GM21723 (cell line): ENCODE results near the gene MLLT3.
A peak's percentile ranks its signal among the peaks of the same experiment; 100 is the strongest.

Experiments
- ATAC-seq: cut with Tn5 transposase; IDR thresholded peaks from one replicate; pipeline ENCODE4 v1.9.1; 2021; ENCODE audit warnings: mild to moderate bottlenecking, moderate library complexity; ENCODE audit not compliant: unreplicated experiment

MLLT3 gene

DNA sequence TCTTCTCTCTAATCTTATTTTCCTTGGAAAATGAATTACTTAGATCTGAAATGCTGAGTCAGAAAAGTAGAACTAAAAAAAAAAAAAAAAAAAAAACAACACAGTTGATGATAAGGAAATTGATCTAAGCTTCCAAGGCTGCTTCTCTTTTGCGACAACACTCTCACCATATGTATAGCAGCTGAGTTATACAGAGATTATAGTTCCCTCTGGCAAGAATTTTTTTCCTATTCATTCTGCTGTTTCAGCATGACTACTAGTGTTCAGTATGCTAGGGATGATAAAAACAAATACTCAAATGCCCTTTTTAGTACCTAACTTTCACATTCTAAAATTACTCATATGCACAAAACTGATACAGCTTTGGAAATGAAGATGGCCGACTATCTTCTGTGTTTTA, 267.3 kb downstream of the MLLT3 start:
- ATAC-seq: no peak

- ATAC-seq: no peak
Measured at GRCh38 chr9:20353931-20354652, 268.2 kb downstream of the MLLT3 start.

DNA sequence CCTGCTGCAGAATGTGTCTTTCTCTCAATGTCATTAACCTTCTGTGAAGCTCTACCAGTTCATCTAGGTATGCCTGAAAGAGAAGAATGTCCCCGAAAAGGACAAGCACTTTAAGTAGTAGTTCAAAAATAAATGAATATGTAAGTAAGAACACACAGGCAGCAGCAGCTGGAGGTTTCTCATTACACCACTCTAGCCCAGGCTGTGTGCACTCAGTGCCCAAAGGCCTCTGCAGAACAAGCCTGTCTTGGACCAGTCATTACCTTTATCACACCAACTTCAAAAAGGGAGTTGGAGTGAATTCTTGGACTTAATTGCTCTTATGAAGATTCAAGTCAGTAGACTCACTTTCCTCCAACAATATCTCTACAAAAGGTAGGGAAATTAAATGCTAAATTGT, 268.8 kb downstream of the MLLT3 start:
- no peak for ATAC-seq

- no peak for ATAC-seq
Measured at GRCh38 chr9:20352591-20352990, 269.7 kb downstream of the MLLT3 start.

- no peak for ATAC-seq
Measured at GRCh38 chr9:20351715-20352114, 270.6 kb downstream of the MLLT3 start.

GRCh38 chr9:20349568-20349967, 272.7 kb downstream of the MLLT3 start:
- no peak for ATAC-seq

DNA sequence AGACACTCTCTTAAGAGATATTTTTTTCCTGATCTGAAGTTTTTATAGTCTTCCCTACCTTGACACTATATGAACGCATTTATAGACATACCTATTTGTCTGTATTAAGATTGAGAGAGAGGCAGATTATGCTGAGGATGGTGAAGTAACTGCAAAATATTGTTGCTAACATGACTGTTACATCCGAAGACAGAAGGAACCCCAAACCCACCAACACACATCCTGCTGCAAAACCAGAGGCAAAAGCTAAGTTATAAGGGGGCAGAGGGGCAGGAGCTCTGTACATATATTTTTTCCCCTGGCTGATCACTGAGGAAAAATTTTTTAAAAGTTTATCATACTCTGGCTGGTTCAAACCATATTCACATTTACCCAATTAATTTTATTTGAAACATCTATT, 279.0 kb downstream of the MLLT3 start:
- no peak for ATAC-seq

DNA sequence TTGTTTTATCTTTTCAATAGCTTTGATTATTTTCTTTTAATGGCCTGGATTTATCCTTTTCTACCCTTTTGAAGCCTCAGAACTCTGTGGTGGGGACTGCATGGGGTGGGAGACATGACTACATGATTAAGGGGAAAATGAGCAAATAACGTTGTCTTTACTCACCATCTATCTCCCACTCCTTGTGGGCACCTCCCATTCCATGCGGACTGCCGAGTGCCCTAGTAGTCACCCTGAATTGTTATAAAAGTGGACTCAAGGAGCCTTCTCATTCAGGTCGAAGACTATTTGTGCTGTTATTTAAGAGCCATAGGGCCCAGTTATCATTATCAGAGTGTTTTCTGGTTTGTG, 281.8 kb downstream of the MLLT3 start:
- ATAC-seq: no peak

- ATAC-seq: no peak
Measured at GRCh38 chr9:20335668-20336332, 286.5 kb downstream of the MLLT3 start.

DNA sequence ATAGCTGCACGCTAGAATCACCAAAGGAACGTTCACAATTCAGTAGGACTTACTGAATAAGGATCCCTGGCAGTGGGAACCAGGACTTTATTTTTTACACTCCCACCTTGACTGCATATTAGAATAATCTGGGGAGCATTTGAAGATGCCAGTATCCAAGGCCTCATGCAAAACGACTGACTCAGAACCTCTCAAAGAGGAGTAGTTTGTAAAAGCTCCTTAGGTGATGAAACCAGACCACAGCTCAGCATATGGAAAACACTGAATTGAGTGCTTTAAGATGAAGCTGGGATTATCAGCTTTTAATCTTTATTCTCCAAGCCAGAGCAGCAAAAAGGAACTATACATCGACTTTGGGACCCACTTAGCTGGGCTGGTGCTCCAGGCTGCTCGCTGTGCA, 288.3 kb downstream of the MLLT3 start:
- ATAC-seq: no peak

GRCh38 chr9:20331095-20331685, 291.1 kb downstream of the MLLT3 start:
- peak; percentile 78 for ATAC-seq

GRCh38 chr9:20330688-20331087, 291.6 kb downstream of the MLLT3 start:
- ATAC-seq: no peak

- no peak for ATAC-seq
Measured at GRCh38 chr9:20326516-20326915, 295.8 kb downstream of the MLLT3 start.

GRCh38 chr9:20325008-20325407, 297.3 kb downstream of the MLLT3 start:
- no peak for ATAC-seq

DNA sequence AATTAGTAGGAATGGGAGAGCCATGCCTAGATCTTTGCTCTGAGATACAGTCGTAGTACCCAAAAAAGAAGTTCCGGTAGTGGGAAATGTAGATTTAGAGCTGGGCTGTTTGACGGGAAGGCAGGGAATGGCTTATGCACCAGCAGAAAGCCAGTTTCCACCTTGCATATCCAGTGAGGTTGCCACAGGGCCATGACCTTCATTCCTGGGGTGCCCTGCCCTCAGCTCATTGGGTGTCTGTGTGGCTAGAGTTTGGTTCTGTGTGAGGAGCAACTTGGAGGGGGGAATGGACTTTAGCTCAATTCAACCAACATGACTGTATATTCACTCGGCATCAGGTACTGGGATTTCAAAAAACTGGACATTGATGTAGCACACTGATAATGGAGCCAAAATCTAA, 300.1 kb downstream of the MLLT3 start:
- no peak for ATAC-seq

GRCh38 chr9:20321423-20322082, 300.7 kb downstream of the MLLT3 start:
- ATAC-seq: no peak

DNA sequence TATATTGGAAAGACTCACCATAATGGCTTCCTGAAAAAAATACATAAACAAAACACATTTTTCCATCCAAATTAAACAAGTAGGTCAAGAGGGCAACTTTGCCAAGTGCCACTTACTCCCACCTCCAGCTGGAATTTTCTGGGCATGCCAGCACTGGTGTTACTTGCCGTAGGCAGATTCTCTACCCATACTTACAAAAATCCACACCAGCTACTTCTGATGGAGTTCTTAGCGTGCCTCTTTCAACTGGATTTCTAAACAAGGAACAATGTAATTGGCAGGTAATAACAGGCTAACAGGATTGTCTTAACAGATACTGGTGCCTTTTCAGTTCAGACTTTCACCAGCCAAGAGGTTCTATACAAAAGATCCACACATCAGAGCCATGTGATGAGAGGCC, 301.4 kb downstream of the MLLT3 start:
- ATAC-seq: no peak

DNA sequence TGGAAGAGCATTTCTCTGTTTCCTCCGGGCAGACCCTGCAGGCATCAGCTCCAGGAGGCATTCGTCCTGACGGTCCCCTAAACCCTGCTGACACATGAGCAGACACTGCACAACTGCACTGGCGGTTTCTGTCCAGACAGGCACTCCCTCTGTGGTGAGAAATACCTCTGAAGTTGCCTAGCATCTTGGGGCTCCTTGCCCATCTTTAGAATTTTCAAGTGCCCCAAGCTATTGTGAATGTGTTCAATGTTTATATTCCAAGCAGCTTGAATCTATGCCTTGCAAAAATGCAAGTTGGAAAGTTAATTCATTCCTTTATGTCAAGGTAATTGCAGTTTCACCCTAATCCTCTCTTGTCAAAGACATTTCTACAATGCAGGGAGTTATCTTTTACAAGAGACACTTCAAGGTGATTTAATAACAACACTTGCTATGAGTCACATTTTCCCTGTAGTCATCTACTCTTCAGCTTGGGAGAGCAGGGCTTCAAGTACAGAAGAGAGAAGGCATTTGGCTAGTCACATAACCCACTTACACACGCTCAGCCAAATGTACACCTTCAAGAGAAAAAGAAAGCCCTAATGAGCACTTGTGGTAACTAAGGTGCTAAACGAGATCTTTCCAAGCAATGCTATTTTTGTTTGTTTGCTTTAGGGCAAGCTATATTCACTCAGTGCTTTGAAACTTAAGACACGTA, 302.5 kb downstream of the MLLT3 start:
- ATAC-seq: no peak

DNA sequence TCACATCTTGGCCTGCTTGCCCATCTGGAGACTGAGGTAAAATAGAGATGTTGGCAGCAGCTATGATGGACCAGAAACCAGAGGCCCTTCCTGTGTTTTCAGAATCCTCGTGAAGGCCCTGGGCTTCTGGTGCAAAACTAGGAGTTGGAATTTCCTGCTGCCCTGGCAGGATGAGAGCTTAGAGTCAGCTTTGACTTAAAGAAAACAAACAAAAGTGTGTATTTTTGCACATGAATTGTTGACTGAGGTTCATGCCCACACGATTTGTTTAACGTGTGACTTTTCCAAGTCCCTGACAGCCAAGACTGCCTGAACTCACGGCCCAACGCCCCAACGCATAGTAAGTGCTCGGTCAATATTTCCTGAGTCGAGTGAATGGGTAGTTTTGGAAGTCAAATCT, 303.1 kb downstream of the MLLT3 start:
- ATAC-seq: no peak

DNA sequence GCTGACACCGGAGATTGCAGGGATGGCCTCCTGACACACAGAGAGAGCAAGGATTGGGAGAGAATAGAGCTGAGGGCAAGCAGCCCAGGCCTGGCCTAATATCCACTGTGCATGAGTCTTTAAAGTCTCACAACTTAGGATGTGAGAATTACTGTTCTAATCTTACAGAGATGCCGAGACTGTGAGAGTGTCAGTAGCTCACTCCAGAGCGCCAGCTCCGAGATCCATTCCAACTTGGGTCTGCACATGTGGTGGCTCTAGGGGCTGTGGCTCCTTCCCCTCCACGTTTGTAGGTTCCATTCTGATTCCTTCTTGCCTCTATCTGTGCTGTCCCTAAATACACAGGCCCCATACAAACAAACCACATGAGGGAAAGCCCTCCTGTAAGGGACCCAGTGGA, 304.6 kb downstream of the MLLT3 start:
- ATAC-seq: no peak

- no peak for ATAC-seq
Measured at GRCh38 chr9:20316372-20316771, 305.9 kb downstream of the MLLT3 start.
